HG03469 (cell line): Measurements from ENCODE around the gene PTHLH.

Source experiments
- ATAC-seq: cut with Tn5 transposase; IDR thresholded peaks from one replicate; pipeline ENCODE4 v1.9.1; 2021; ENCODE audit warnings: mild to moderate bottlenecking, moderate library complexity, moderate number of reproducible peaks; ENCODE audit not compliant: unreplicated experiment

Gene PTHLH

GRCh38 chr12:27972721-27973120 is at the start of gene PTHLH:
Gene PTHLH (minus strand): TSS chr12:27972733. CDS start chr12:27969494, 3,239 bp downstream.
- ATAC-seq, result no peak

- no peak for ATAC-seq
These were observed 49.2 kb upstream of the PTHLH start for GRCh38 chr12:28021704-28022103.

- no peak for ATAC-seq
These were observed 45.3 kb upstream of the PTHLH start for GRCh38 chr12:28017873-28018255.

DNA sequence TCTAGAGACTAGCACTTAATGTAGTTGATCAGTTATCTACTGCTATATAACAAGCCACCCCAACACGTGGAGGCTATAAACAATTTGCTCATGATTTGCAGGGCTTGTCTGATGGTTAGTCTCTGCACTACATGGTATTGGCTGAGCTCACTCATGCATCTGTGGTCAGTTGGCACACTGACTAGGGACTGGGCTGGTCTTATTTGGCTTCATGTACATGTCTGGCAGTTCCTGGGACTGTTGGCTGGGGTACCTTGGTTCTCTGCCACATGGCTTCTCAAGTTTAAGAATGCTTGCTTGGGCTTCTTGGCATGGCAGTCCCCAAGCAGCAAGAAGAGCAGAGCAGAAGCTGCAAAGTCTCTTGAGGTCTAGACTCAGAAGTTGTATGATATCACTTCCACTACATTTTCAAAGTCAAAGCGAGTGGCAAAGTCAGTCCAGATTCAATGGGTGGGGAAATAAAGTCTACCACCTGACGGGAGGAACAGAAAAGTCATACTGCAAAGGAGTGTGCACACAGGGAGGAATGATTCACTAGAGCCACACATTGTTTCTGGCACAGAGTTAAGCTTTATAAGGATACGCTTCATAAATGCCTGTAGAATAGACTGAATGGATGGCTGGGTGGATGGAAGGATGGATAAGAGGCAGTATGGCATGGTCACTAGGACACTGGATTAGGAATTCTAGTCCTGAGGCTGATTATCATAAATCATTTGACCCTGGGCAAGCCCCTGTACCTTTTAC is 44.8 kb upstream of the PTHLH start:
- ATAC-seq, result no peak

GRCh38 chr12:28015165-28015564 is 42.6 kb upstream of the PTHLH start:
- no peak for ATAC-seq

GRCh38 chr12:28014196-28014595 is 41.7 kb upstream of the PTHLH start:
- ATAC-seq, result no peak

- ATAC-seq, result no peak
These were observed 39.9 kb upstream of the PTHLH start for GRCh38 chr12:28012333-28012918.

DNA sequence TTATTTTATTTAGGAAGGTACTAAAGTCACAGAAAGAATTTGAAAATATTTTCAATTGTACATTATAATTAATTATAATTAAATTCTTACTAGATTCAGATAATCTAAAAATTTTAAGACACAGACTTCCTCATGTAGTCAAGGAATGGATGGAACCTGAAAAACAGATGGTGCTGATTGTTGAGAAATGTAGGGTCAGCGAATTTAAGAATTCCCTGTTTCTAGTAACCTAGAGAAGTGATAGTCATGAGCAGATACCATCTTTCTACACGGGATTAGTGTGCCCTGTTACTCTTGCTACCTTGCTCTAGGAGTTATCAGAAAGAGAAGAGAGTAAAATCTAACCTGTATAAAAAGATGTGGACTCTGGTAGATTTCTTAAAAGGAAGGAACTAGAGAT is 37.5 kb upstream of the PTHLH start:
- ATAC-seq, result no peak

DNA sequence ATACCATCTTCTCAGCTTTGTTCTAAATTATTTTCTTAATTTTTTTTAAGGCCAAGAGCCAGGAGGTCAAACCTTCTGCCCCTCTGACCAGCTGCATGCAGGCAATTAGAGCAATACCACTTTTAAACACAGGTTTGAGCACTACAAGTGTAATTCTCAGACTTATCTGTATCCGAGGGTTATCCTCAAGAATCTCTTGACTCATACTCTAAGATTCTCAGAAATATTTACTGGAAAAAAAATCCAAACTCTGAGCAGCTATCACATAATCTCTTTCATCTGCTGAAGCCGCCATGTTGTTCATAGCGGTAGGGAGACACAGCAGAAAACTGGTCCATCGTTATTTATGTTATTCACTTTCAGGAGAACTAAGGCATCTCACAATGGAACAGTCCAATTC is 27.4 kb upstream of the PTHLH start:
- ATAC-seq, result no peak

GRCh38 chr12:27999521-27999920 is 27.0 kb upstream of the PTHLH start:
- ATAC-seq, result no peak

DNA sequence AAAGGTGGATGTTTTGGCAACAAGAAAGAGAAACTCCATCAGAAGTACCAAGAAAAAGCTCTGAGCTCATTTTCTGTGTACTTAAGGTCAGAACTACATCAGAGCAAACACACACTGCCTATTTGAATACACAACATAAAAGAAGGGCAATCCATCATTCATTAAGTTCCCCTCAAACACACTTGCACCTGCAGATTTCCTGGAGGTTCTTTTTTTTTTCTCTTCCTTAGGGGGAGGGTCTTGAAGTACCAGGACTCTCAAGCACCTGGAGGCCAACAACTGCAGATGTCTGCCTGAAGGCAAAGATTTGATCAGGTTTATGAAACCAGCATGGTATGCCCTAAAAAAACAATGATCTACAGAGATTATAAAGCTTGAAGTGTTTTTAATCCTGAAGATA is 26.1 kb upstream of the PTHLH start:
- no peak for ATAC-seq

DNA sequence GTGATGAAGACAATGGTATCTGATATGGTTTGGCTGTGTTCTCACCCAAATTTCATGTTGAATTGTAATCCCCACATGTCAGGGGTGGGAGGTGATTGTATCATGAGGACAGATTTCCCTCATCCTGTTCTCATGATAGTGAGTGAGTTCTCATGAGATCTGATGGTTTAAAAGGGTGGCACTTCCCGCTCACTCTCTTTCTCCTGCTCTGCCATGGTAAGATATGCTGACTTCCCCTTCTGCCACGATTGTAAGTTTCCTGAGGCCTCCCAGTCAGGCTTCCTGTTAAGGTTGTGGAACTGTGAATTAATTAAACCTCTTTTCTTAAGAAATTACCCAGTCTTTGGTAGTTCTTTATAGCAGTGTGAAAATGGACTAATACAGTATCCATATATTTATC is 25.6 kb upstream of the PTHLH start:
- no peak for ATAC-seq

GRCh38 chr12:27996761-27997160 is 24.2 kb upstream of the PTHLH start:
- ATAC-seq, result no peak

DNA sequence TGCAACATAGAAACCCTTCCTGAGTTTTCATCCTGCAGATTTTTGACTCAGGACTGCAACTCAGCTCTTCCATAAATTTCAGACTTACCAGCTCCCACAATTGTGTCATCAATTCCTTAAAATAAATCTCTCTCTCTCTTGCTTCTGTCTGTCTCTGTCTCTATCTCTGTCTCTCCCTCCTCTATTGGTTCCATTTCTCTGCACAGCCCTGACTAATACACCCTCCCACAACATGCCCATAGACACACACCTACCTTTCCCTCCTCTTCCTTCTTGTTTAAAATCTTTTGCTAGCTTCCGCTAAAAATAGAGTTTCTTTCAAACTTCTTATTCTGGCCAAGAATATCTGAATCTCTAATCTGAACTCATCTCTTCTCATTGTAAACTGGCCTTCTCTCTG is 22.9 kb upstream of the PTHLH start:
- ATAC-seq, result no peak

DNA sequence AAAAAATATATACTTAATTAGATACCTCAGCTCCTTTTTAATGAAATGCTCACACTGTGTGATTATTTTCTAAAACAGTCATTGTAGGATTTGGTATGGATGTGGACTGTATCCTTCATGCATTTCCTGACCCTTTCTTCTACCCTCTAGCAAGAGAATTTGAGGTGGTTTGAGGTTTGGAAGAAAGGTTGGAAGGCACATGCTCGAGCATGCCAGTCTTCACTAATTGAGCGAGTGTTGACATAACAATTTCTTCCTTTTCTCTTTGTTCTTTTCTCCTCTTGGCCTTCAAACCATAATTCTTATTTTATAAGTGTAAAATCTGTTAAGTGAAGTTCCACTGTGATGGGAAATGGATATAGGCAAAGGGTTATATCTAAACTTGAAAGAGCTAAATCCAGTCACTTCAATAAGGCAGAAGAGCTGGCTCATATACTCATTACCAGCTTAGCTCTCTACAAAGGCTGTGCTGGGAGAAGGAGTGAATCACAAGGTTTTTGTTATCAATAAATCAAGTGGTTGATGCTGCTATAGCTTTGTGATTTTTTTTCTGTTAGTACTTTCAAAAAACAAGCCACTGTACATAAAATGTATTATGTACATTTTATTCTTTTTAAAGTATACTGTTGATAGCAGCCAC is 16.2 kb upstream of the PTHLH start:
- ATAC-seq, result no peak

GRCh38 chr12:27987331-27987730 is 14.8 kb upstream of the PTHLH start:
- no peak for ATAC-seq

DNA sequence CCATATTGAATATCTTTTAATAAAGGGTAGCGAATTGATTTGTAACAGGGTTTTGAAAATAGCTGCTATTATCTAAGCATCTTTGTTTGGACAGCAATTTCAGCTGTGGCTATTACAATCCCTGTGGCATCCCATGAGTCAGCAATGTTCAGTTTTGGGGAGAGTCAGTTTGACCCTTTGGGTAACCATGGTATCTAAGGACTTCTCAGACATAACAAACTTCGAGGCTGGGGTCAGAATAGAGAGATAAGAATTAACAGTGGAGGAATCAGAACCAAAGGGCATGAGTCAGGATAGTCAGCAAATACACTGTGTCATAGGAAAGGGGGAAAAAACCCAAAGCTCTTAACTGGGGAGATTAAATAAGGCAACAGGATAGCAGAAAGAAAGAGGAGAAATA is 11.7 kb upstream of the PTHLH start:
- no peak for ATAC-seq

- ATAC-seq, result no peak
These were observed 10.4 kb upstream of the PTHLH start for GRCh38 chr12:27982951-27983350.

DNA sequence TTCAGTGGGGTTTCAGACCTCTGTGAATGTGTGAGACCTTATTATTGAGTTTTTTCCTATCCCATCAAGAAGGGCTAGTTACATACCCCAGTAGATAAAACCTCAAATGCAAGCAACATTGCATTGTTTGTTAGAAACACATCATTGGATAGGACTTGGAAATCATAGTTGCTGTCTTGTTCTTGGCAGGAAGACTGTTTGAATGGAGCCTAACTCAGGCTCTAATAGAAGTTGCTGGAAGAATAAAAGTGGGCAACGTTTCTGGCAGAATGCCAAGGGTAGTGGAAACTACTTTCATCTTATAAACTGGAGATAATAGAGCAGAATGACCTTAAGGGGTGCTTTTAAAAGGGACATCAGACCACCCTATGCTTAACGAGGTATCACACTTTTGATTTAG is 9.9 kb upstream of the PTHLH start:
- no peak for ATAC-seq

DNA sequence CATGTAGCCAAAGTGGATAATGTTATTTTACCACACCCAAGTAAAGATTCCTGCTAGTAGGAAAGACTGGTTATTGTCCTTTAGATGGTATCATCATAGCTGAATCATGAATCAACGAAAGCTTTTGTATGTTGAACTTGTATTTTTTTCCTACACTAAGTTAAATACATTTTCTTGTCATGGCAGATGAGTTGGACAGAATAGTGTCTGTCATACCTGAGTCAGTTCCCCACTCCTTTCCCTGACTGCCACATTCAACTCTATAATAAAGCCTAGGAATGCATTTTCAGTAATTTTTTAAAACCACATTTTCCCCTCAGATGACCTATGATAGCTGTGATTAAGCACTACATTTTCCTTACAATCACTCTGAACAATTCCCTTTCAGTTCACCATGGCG is 9.3 kb upstream of the PTHLH start:
- ATAC-seq, result no peak

DNA sequence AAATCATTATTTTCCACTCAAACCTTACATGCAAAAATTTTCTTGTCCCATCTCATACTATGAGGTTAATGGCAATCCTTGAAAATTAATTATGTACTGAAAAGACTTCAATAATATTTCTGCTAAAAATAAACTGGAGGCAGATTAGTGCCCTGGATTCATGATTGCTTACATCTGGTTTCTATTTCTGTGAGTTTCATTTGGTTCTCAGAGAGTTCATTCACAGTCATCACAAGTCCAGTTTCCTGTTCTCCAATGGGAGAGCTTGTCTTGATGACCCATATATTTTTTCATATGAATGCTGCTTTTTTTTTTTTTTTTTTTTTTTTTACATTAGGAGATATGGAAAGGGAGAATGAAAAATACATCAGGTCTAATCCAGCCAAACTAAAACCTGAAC is 6.6 kb upstream of the PTHLH start:
- ATAC-seq, result no peak
